Endothelial cell of umbilical vein (primary cell): ENCODE data around the gene MICALL2.

ENCODE experiments used
- CTCF ChIP-seq, 2 donors: IDR thresholded peaks; 1 replicate in 1 of 2; 2 replicates in 1 of 2; pipeline ENCODE4 v1.5.1; 2011; ENCODE audit warnings: low read length in 2 of 2, mild to moderate bottlenecking in 2 of 2, moderate library complexity in 2 of 2, control low read depth in 1 of 2, inconsistent platforms in 1 of 2, low read depth in 1 of 2; ENCODE audit not compliant: insufficient read depth in 1 of 2; ENCODE audit errors: extremely low read depth in 1 of 2
- EZH2 ChIP-seq: IDR thresholded peaks from 2 replicates; pipeline ENCODE4 v1.6.1; 2012; ENCODE audit warnings: borderline replicate concordance, low read depth, mild to moderate bottlenecking, moderate library complexity, low read length, inconsistent platforms; ENCODE audit not compliant: severe bottlenecking
- GATA2 ChIP-seq: IDR thresholded peaks from 2 replicates; pipeline ENCODE4 v1.7.0; 2011; ENCODE audit warnings: low read depth, mild to moderate bottlenecking, moderate library complexity, mixed read lengths, low read length; ENCODE audit not compliant: insufficient read length, insufficient read depth
- JUN ChIP-seq: IDR thresholded peaks from 2 replicates; pipeline ENCODE4 v1.6.1; 2011; ENCODE audit warnings: borderline replicate concordance, low read depth; ENCODE audit not compliant: insufficient read length, insufficient read depth
- POLR2A ChIP-seq: IDR thresholded peaks from 2 replicates; pipeline ENCODE4 v1.6.1; 2012; ENCODE audit warnings: low read depth, mild to moderate bottlenecking, control low read depth, low read length
- POLR2AphosphoS5 ChIP-seq: IDR thresholded peaks from 2 replicates; pipeline ENCODE4 v1.6.1; 2012; ENCODE audit warnings: low read depth, mild to moderate bottlenecking, control low read depth, low read length, moderate library complexity; ENCODE audit not compliant: insufficient read depth

- TF ChIP-seq EZH2 (no peak), CTCF (IDR thresholded peaks at IDR 0.05; ENCODE audit: extremely low read depth in 1 of 2, insufficient read depth in 1 of 2, low read depth in 1 of 2, low read length in 2 of 2) (no peak), POLR2A (no peak), POLR2AphosphoS5 (no peak), GATA2 (no peak), JUN (no peak)
These were observed 49.0 kb upstream of the MICALL2 start for GRCh38 chr7:1508277-1508758.
